ENCODE data around the gene PKD1.

DNA sequence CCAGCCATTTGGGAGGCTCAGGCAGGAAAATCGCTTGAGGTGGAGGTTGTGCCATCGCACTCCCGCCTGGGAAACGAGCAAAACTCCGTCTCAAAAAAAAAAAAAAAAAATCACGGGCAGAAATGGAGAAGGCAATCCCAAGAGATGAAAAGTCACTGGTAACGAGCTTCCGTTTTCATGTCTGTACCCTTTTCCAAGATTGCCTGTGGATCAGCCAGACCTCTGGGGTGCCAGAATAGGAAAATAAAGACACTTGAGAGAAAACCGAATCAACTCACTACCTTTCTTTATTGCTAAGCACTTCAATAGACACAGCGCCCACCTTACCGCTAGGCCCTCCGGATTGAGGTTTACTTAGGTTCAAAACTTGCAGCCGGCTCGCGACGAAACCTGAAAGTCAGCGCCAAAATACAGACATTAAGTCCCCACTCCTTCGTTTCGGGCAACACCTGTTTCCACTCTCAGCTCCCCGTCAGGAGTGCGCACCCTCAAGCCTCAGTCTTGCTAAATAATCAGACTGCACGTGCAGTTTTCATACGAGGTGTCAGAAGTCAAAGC is 18.9 kb upstream of the PKD1 start:
- TF ChIP-seq, protein P1, sequence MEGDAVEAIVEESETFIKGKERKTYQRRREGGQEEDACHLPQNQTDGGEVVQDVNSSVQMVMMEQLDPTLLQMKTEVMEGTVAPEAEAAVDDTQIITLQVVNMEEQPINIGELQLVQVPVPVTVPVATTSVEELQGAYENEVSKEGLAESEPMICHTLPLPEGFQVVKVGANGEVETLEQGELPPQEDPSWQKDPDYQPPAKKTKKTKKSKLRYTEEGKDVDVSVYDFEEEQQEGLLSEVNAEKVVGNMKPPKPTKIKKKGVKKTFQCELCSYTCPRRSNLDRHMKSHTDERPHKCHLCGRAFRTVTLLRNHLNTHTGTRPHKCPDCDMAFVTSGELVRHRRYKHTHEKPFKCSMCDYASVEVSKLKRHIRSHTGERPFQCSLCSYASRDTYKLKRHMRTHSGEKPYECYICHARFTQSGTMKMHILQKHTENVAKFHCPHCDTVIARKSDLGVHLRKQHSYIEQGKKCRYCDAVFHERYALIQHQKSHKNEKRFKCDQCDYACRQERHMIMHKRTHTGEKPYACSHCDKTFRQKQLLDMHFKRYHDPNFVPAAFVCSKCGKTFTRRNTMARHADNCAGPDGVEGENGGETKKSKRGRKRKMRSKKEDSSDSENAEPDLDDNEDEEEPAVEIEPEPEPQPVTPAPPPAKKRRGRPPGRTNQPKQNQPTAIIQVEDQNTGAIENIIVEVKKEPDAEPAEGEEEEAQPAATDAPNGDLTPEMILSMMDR (IDR thresholded peaks at IDR 0.05), result no peak
- TF ChIP-seq ZFX (IDR thresholded peaks at IDR 0.05; ENCODE audit: borderline replicate concordance), result no peak
